ENCODE data around the gene MEIS1.
"Not testable (repeated sequence)": the region's sequence is repeated elsewhere in the genome, so short reads cannot be mapped to it uniquely, and the experiment has no call there.

The MEIS1 gene

GRCh38 chr2:66466433-66466832, 31.5 kb downstream of the MEIS1 start:
- no peak for DNase-seq (ENCODE audit: low read depth in 2 of 2)

GRCh38 chr2:66467718-66468117, 32.8 kb downstream of the MEIS1 start:
- DNase-seq (ENCODE audit: low read depth in 2 of 2): no peak

- DNase-seq (ENCODE audit: low read depth in 2 of 2): no peak
Observed at GRCh38 chr2:66469214-66469902, 34.4 kb downstream of the MEIS1 start.

- DNase-seq (ENCODE audit: low read depth in 2 of 2): no peak
Observed at GRCh38 chr2:66470199-66470598, 35.3 kb downstream of the MEIS1 start.

GRCh38 chr2:66472225-66472843, 37.4 kb downstream of the MEIS1 start:
- no peak for DNase-seq (ENCODE audit: low read depth in 2 of 2)

- no peak for DNase-seq (ENCODE audit: low read depth in 2 of 2)
Observed at GRCh38 chr2:66477135-66477842, 42.4 kb downstream of the MEIS1 start.

GRCh38 chr2:66478299-66478698, 43.4 kb downstream of the MEIS1 start:
- DNase-seq (ENCODE audit: low read depth in 2 of 2): no peak

GRCh38 chr2:66478731-66479316, 43.9 kb downstream of the MEIS1 start:
- no peak for DNase-seq (ENCODE audit: low read depth in 2 of 2)

GRCh38 chr2:66481100-66481549, 46.2 kb downstream of the MEIS1 start:
- DNase-seq (ENCODE audit: low read depth in 2 of 2): no peak

- not testable (repeated sequence) for DNase-seq (ENCODE audit: low read depth in 2 of 2)
Observed at GRCh38 chr2:66485252-66485651, 50.3 kb downstream of the MEIS1 start.

GRCh38 chr2:66488946-66489345, 54.0 kb downstream of the MEIS1 start:
- no peak for DNase-seq (ENCODE audit: low read depth in 2 of 2)

GRCh38 chr2:66489436-66489835, 54.5 kb downstream of the MEIS1 start:
- DNase-seq (ENCODE audit: low read depth in 2 of 2): no peak

- DNase-seq (ENCODE audit: low read depth in 2 of 2): no peak
Observed at GRCh38 chr2:66490588-66491001, 55.7 kb downstream of the MEIS1 start.

GRCh38 chr2:66494708-66495107, 59.8 kb downstream of the MEIS1 start:
- DNase-seq (ENCODE audit: low read depth in 2 of 2): no peak

GRCh38 chr2:66495788-66496640, 61.1 kb downstream of the MEIS1 start:
- no peak for DNase-seq (ENCODE audit: low read depth in 2 of 2)

GRCh38 chr2:66496670-66497420, 61.9 kb downstream of the MEIS1 start:
- no peak for DNase-seq (ENCODE audit: low read depth in 2 of 2)

- no peak for DNase-seq (ENCODE audit: low read depth in 2 of 2)
Observed at GRCh38 chr2:66497431-66498288, 62.7 kb downstream of the MEIS1 start.

- DNase-seq (ENCODE audit: low read depth in 2 of 2): no peak
Observed at GRCh38 chr2:66498289-66498975, 63.5 kb downstream of the MEIS1 start.

GRCh38 chr2:66501267-66501666, 66.3 kb downstream of the MEIS1 start:
- DNase-seq (ENCODE audit: low read depth in 2 of 2): no peak

All from stimulated activated CD4-positive, alpha-beta T cell treated with anti-CD3 and anti-CD28 coated beads, Interleukin-4, amount 100 ng/mL, for 48 hours (primary cell).